GM12875 (cell line): ENCODE results near the gene TTC8.

Experiments
- H3K4me3 ChIP-seq: one replicate; pipeline ENCODE4 v1.5.1; 2011; ENCODE audit warnings: low read depth, low read length, control low read depth
- CTCF ChIP-seq: IDR thresholded peaks from 2 replicates; pipeline ENCODE4 v1.5.1; 2011; ENCODE audit warnings: low read depth, mild to moderate bottlenecking, control low read depth, inconsistent platforms, low read length, moderate library complexity, borderline replicate concordance; ENCODE audit not compliant: insufficient read depth

The TTC8 gene

GRCh38 chr14:88791629-88792472, 32.6 kb upstream of the TTC8 start:
- H3K4me3 ChIP-seq = peak overlapping the region; percentile 67
- TF ChIP-seq CTCF = no peak

- peak; percentile 24; the same call in 1 of the 2 replicates for TF ChIP-seq CTCF
Measured at GRCh38 chr14:88792473-88793258, 31.8 kb upstream of the TTC8 start, which contains the start of gene EML5. TSS of gene EML5 (minus strand) at chr14:88792953. CDS start at chr14:88792503, 450 bp downstream.

GRCh38 chr14:88793259-88793625, 31.2 kb upstream of the TTC8 start:
- H3K4me3 ChIP-seq = peak overlapping the region; percentile 67
- no peak for TF ChIP-seq CTCF

More at GRCh38 chr14:88792473-88793258, 31.8 kb upstream of the TTC8 start, which contains the start of gene EML5:
- H3K4me3 ChIP-seq = peak within 1 kb of the TSS; percentile 67

- no peak for TF ChIP-seq CTCF
- no peak overlapping the region for H3K4me3 ChIP-seq
Measured at GRCh38 chr14:88798156-88798555, 26.3 kb upstream of the TTC8 start.

- TF ChIP-seq CTCF = no peak
Measured at GRCh38 chr14:88799522-88799921, 24.9 kb upstream of the TTC8 start.

GRCh38 chr14:88802596-88802995, 21.9 kb upstream of the TTC8 start:
- TF ChIP-seq CTCF = no peak
- no peak overlapping the region for H3K4me3 ChIP-seq

More at GRCh38 chr14:88799522-88799921, 24.9 kb upstream of the TTC8 start:
- no peak overlapping the region for H3K4me3 ChIP-seq
